ENCODE measurements around the gene RAD51AP1.

Gene RAD51AP1

DNA sequence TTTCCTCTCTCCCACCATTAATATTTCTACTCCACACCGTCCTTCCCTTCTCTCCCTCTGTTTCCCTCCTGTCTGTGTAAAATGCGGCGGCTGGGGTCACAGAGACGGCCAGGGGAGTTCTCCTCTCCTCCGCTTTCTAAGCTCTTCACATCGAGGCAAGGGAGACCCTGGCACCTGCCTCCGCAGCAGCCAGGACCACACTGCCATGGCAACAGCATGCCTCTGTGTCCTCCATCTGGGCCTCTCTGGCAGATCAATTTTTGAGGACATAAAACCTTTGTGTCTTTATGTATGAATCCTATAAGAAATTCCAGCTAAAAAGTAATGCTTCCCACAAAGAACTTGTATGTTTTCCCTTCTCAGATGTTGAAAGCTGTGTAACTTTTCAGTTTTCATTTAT, 64.7 kb downstream of the RAD51AP1 start:
- DNase-seq: no peak

DNA sequence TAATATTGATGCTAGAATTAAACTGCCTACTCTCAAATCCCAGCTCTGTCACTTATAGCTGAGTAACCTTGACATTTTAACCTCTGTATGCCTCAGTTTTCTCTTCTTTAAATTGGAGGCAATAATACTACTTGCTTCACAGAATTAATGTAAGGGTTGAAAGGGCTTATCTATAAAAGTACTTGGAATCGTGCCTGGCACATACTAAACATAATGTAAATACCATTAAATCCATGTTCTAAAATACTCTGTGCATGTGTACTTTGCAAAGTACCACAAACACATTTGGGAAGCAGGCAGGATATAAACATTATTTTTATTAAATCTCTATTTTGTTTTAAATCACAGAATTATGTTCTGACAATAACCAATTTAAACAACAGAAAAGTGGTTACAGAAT, 65.3 kb downstream of the RAD51AP1 start:
- Histone ChIP-seq H3K4me1 (ENCODE audit: low read length) (peaks cover 3% of the 10 kb centered on the region; the same call in 1 of the 2 replicates), H3K9me2 (replicated peaks; ENCODE audit: insufficient read depth, low read length) (no peaks in the 10 kb centered on the region), H4K20me1 (ENCODE audit: insufficient read depth, low read length) (no peaks in the 10 kb centered on the region), H3K27me3 (replicated peaks; ENCODE audit: insufficient read depth, low read length) (no peaks in the 10 kb centered on the region), H3K27ac (ENCODE audit: low read length) (no peak overlapping the region), H3K79me2 (ENCODE audit: low read length) (peaks cover 23% of the 10 kb centered on the region), H3K36me3 (replicated peaks; ENCODE audit: insufficient read depth, low read length) (no peaks in the 10 kb centered on the region), H3K4me3 (ENCODE audit: low read length) (no peak overlapping the region), H3F3A (ENCODE audit: insufficient read depth, low read length) (no peaks in the 10 kb centered on the region), H3K9me3 (replicated peaks; ENCODE audit: insufficient read depth, low read length) (no peaks in the 10 kb centered on the region), H3K4me2 (ENCODE audit: low read depth, low read length) (no peak overlapping the region), H2AFZ (ENCODE audit: low read length) (no peak overlapping the region), H3K9ac (ENCODE audit: low read length) (no peak overlapping the region)
- TF ChIP-seq EZH2phosphoT487 (IDR thresholded peaks at IDR 0.05; ENCODE audit: low read length): no peak
- TF ChIP-seq EZH2 (optimal IDR thresholded peaks at IDR 0.05; ENCODE audit: low read depth, low read length): no peak
- TF ChIP-seq, protein P1, sequence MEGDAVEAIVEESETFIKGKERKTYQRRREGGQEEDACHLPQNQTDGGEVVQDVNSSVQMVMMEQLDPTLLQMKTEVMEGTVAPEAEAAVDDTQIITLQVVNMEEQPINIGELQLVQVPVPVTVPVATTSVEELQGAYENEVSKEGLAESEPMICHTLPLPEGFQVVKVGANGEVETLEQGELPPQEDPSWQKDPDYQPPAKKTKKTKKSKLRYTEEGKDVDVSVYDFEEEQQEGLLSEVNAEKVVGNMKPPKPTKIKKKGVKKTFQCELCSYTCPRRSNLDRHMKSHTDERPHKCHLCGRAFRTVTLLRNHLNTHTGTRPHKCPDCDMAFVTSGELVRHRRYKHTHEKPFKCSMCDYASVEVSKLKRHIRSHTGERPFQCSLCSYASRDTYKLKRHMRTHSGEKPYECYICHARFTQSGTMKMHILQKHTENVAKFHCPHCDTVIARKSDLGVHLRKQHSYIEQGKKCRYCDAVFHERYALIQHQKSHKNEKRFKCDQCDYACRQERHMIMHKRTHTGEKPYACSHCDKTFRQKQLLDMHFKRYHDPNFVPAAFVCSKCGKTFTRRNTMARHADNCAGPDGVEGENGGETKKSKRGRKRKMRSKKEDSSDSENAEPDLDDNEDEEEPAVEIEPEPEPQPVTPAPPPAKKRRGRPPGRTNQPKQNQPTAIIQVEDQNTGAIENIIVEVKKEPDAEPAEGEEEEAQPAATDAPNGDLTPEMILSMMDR (IDR thresholded peaks at IDR 0.05; ENCODE audit: low read length): no peak
- DNase-seq: no peak

More for the DNA sequence above, 64.7 kb downstream of the RAD51AP1 start:
- Histone ChIP-seq H2AFZ (ENCODE audit: low read length) (no peak overlapping the region), H3K4me1 (ENCODE audit: low read length) (peaks cover 3% of the 10 kb centered on the region; the same call in 1 of the 2 replicates), H3K27ac (ENCODE audit: low read length) (no peak overlapping the region), H3K79me2 (ENCODE audit: low read length) (peaks cover 23% of the 10 kb centered on the region), H3K4me2 (ENCODE audit: low read depth, low read length) (no peak overlapping the region), H3F3A (ENCODE audit: insufficient read depth, low read length) (no peaks in the 10 kb centered on the region), H3K9me2 (replicated peaks; ENCODE audit: insufficient read depth, low read length) (no peaks in the 10 kb centered on the region), H3K9me3 (replicated peaks; ENCODE audit: insufficient read depth, low read length) (no peaks in the 10 kb centered on the region), H4K20me1 (ENCODE audit: insufficient read depth, low read length) (no peaks in the 10 kb centered on the region), H3K36me3 (replicated peaks; ENCODE audit: insufficient read depth, low read length) (no peaks in the 10 kb centered on the region), H3K9ac (ENCODE audit: low read length) (no peak overlapping the region), H3K27me3 (replicated peaks; ENCODE audit: insufficient read depth, low read length) (no peaks in the 10 kb centered on the region), H3K4me3 (ENCODE audit: low read length) (no peak overlapping the region)
- TF ChIP-seq, protein P1 (IDR thresholded peaks at IDR 0.05; ENCODE audit: low read length): no peak
- no peak for TF ChIP-seq EZH2phosphoT487 (IDR thresholded peaks at IDR 0.05; ENCODE audit: low read length)
- TF ChIP-seq EZH2 (optimal IDR thresholded peaks at IDR 0.05; ENCODE audit: low read depth, low read length): no peak

DNA sequence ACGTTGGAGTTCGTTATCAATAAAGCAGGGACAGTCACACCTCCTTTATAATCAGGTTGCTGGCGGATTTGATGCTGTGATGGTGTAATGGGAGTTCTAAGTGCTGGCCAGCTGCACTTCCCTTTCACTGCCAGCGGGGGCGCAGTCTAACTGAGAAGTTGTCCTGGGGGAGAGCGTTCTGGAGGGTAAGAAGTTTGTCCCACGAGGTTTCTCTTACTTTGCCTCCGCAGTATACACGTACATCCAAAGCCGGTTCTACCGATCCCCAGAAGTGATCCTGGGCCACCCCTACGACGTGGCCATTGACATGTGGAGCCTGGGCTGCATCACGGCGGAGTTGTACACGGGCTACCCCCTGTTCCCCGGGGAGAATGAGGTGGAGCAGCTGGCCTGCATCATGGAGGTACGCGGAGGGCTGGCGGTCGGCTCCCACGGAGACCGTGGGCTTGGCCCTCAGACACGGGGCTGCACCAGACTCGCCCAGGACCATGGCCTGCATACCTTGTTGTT, 66.0 kb downstream of the RAD51AP1 start:
- Histone ChIP-seq H3K9me2 (replicated peaks; ENCODE audit: insufficient read depth, low read length) (no peaks in the 10 kb centered on the region), H3F3A (ENCODE audit: insufficient read depth, low read length) (no peaks in the 10 kb centered on the region), H3K4me3 (ENCODE audit: low read length) (peak overlapping the region; percentile 94), H3K4me1 (ENCODE audit: low read length) (peaks cover 3% of the 10 kb centered on the region; the same call in 1 of the 2 replicates), H3K36me3 (replicated peaks; ENCODE audit: insufficient read depth, low read length) (no peaks in the 10 kb centered on the region), H3K27ac (ENCODE audit: low read length) (peak overlapping the region; percentile 14; the same call in 1 of the 2 replicates), H3K4me2 (ENCODE audit: low read depth, low read length) (peak overlapping the region; percentile 59; the same call in 1 of the 2 replicates), H4K20me1 (ENCODE audit: insufficient read depth, low read length) (no peaks in the 10 kb centered on the region), H3K79me2 (ENCODE audit: low read length) (peaks cover 23% of the 10 kb centered on the region), H3K27me3 (replicated peaks; ENCODE audit: insufficient read depth, low read length) (no peaks in the 10 kb centered on the region), H3K9me3 (replicated peaks; ENCODE audit: insufficient read depth, low read length) (no peaks in the 10 kb centered on the region), H2AFZ (ENCODE audit: low read length) (peak overlapping the region; percentile 95), H3K9ac (ENCODE audit: low read length) (peak overlapping the region; percentile 84)
- TF ChIP-seq, protein P1 (IDR thresholded peaks at IDR 0.05; ENCODE audit: low read length): peak; percentile 98
- TF ChIP-seq EZH2 (optimal IDR thresholded peaks at IDR 0.05; ENCODE audit: low read depth, low read length): no peak
- peak; percentile 93 for DNase-seq
